HCT116 (cell line): ENCODE data around the gene FBXL5. TPM values are rescaled to one million over a fixed set of nuclear protein-coding genes. Genes with fewer than 3 reads are reported as not detected.

Experiments used
- ATAC-seq: fragments of 200-7000 bp; cut with Tn5 transposase; 2 replicates; pipeline ENCODE4 v1.9.1; 2020; ENCODE audit warnings: mild to moderate bottlenecking, moderate library complexity
- BruUV-seq: library from RNA; stranded (reverse); fragments of 400-500 nt; replicated peaks from 2 replicates; lab custom pipeline; 2021; lab: Mats Ljungman, UMichigan
- CTCF ChIA-PET: fragments of 300-600 bp; sonication (Branson Sonifier 250); formaldehyde crosslinking; loops from one replicate; lab custom pipeline; 2021; ENCODE audit warnings: antibody characterized with exemption; lab: Charles Lee
- POLR2A ChIA-PET: fragments of 300-600, 350-600 bp; sonication (Branson Sonifier 250); formaldehyde crosslinking; loops from one replicate; lab custom pipeline; 2021; ENCODE audit warnings: antibody characterized with exemption; lab: Charles Lee
- RAD21 ChIA-PET, 2 experiments: fragments of 300-600 bp; sonication (Branson Sonifier 250); formaldehyde crosslinking; loops; one replicate each; lab custom pipeline; 2023; ENCODE audit warnings: low total read pairs in 2 of 2; ENCODE audit not compliant: uncharacterized antibody in 2 of 2, unreplicated experiment in 2 of 2, low non-redundant PET in 1 of 2; lab: Charles Lee
- DNase-seq: peaks from one replicate; pipeline ENCODE4 v3.0.0-alpha.2; 2010; ENCODE audit warnings: low read depth, low spot score
- H2AFZ ChIP-seq: fragments of 200-600 bp; shearing (Covaris generic), sonication (generic); 2 replicates; pipeline ENCODE4 v1.6.1; 2017; ENCODE audit warnings: low read depth, mixed run types, mixed read lengths, antibody characterized with exemption, low read length; ENCODE audit not compliant: poor library complexity, severe bottlenecking
- H3K27ac ChIP-seq: 2 replicates; pipeline ENCODE4 v1.5.1; 2012; ENCODE audit warnings: low read depth, low read length
- H3K27me3 ChIP-seq: fragments of 200-600 bp; sonication (generic); 2 replicates; pipeline ENCODE4 v1.6.1; 2016; ENCODE audit warnings: mixed run types, low read length, mixed read lengths; ENCODE audit not compliant: insufficient read depth
- H3K36me3 ChIP-seq, 2 experiments: fragments of 200-500 bp in 1 of 2; fragments of 200-600 bp in 1 of 2; sonication (Bioruptor generic) in 1 of 2; sonication (generic) in 1 of 2; 2 replicates each; pipeline versions ENCODE4 v1.5.1 to v1.6.1; 2014 to 2016; ENCODE audit warnings: low read length in 2 of 2, inconsistent platforms in 1 of 2, mixed read lengths in 1 of 2, mixed run types in 1 of 2; ENCODE audit not compliant: insufficient read depth in 2 of 2, control insufficient read depth in 1 of 2
- H3K4me1 ChIP-seq, 2 experiments: fragments of 200-600 bp in 1 of 2; sonication (generic) in 1 of 2; 2 replicates each; pipeline versions ENCODE4 v1.5.1 to v1.6.1; 2012 to 2017; ENCODE audit warnings: low read length in 2 of 2, inconsistent platforms in 1 of 2, mild to moderate bottlenecking in 1 of 2, mixed read lengths in 1 of 2, mixed run types in 1 of 2, moderate library complexity in 1 of 2; ENCODE audit not compliant: insufficient read depth in 2 of 2, control insufficient read depth in 1 of 2
- H3K4me2 ChIP-seq: fragments of 200-600 bp; sonication (generic); 2 replicates; pipeline ENCODE4 v1.6.1; 2017; ENCODE audit warnings: mixed run types, low read length, mixed read lengths
- H3K4me3 ChIP-seq, 2 experiments: fragments of 200-600 bp in 1 of 2; sonication (generic) in 1 of 2; replicated peaks in 1 of 2; 2 replicates each; pipeline ENCODE4 v1.5.1; 2011 to 2016; ENCODE audit warnings: low read length in 2 of 2, control low read depth in 1 of 2, low read depth in 1 of 2, mild to moderate bottlenecking in 1 of 2, mixed read lengths in 1 of 2, mixed run types in 1 of 2
- H3K79me2 ChIP-seq: fragments of 200-600 bp; sonication (generic); 2 replicates; pipeline ENCODE4 v1.6.1; 2017; ENCODE audit warnings: mild to moderate bottlenecking, mixed run types, low read length, moderate library complexity, mixed read lengths; ENCODE audit not compliant: insufficient read depth
- H3K9ac ChIP-seq: fragments of 200-600 bp; sonication (generic); 2 replicates; pipeline ENCODE4 v1.6.1; 2016; ENCODE audit warnings: low read length, mixed read lengths
- H3K9me2 ChIP-seq: fragments of 200-600 bp; sonication (generic), shearing (Covaris generic); 2 replicates; pipeline ENCODE4 v1.6.1; 2017; ENCODE audit warnings: mixed run types, mild to moderate bottlenecking, moderate library complexity; ENCODE audit not compliant: insufficient read depth
- H3K9me3 ChIP-seq, 2 experiments: fragments of 200-500 bp in 1 of 2; fragments of 200-600 bp in 1 of 2; sonication (Bioruptor generic) in 1 of 2; sonication (generic) in 1 of 2; 2 replicates each; pipeline ENCODE4 v1.6.1; 2014 to 2017; ENCODE audit warnings: low read length in 2 of 2, mixed read lengths in 2 of 2, inconsistent platforms in 1 of 2, low read depth in 1 of 2, mild to moderate bottlenecking in 1 of 2, mixed run types in 1 of 2, moderate library complexity in 1 of 2; ENCODE audit not compliant: control insufficient read depth in 1 of 2, insufficient read depth in 1 of 2
- H4K20me1 ChIP-seq: fragments of 200-600 bp; sonication (generic), shearing (Covaris generic); 2 replicates; pipeline ENCODE4 v1.6.1; 2017; ENCODE audit warnings: mixed run types, mild to moderate bottlenecking, moderate library complexity; ENCODE audit not compliant: insufficient read depth
- ATF3 ChIP-seq: IDR thresholded peaks from 2 replicates; pipeline ENCODE4 v1.6.1; 2012
- CBX3 ChIP-seq: IDR thresholded peaks from 2 replicates; pipeline ENCODE4 v1.6.1; 2012; ENCODE audit warnings: low read depth
- CEBPB ChIP-seq: IDR thresholded peaks from 2 replicates; pipeline ENCODE4 v1.6.1; 2012; ENCODE audit warnings: low read depth
- CTCF ChIP-seq, 3 experiments: fragments of 200-600 bp in 1 of 3; sonication (generic) in 1 of 3; IDR thresholded peaks in 2 of 3; conservative IDR thresholded peaks in 1 of 3; 2 replicates each; pipeline ENCODE4 v1.5.1; 2012 to 2017; ENCODE audit warnings: low read depth in 2 of 3, low read length in 2 of 3, antibody characterized with exemption in 1 of 3, borderline replicate concordance in 1 of 3, control low read depth in 1 of 3, mild to moderate bottlenecking in 1 of 3, mixed read lengths in 1 of 3, mixed run types in 1 of 3, moderate library complexity in 1 of 3; ENCODE audit not compliant: insufficient read depth in 1 of 3
- EGR1 ChIP-seq: IDR thresholded peaks from 2 replicates; pipeline ENCODE4 v1.6.1; 2012; ENCODE audit warnings: low read depth
- ELF1 ChIP-seq: IDR thresholded peaks from 2 replicates; pipeline ENCODE4 v1.6.1; 2012; ENCODE audit warnings: low read depth, borderline replicate concordance
- EZH2phosphoT487 ChIP-seq: fragments of 200-600 bp; IDR thresholded peaks from 2 replicates; pipeline ENCODE4 v1.6.1; 2018; ENCODE audit warnings: antibody characterized with exemption, borderline replicate concordance
- FOSL1 ChIP-seq: IDR thresholded peaks from 2 replicates; pipeline ENCODE4 v1.6.1; 2012; ENCODE audit warnings: low read depth
- JUND ChIP-seq: IDR thresholded peaks from 2 replicates; pipeline ENCODE4 v1.6.1; 2012
- MAX ChIP-seq: IDR thresholded peaks from 2 replicates; pipeline ENCODE4 v1.6.1; 2012
- POLR2A ChIP-seq: IDR thresholded peaks from 2 replicates; pipeline ENCODE4 v1.7.0; 2011; ENCODE audit warnings: borderline replicate concordance; ENCODE audit not compliant: insufficient read depth, insufficient read length; ENCODE audit errors: extremely low read depth
- POLR2AphosphoS5 ChIP-seq: IDR thresholded peaks from 2 replicates; pipeline ENCODE4 v1.6.1; 2011; ENCODE audit warnings: mild to moderate bottlenecking, low read depth, low read length, moderate library complexity
- RAD21 ChIP-seq: IDR thresholded peaks from 2 replicates; pipeline ENCODE4 v1.6.1; 2012; ENCODE audit warnings: low read depth, mild to moderate bottlenecking
- REST ChIP-seq: IDR thresholded peaks from 2 replicates; pipeline ENCODE4 v1.6.1; 2012; ENCODE audit warnings: low read depth
- SIN3A ChIP-seq: IDR thresholded peaks from 2 replicates; pipeline ENCODE4 v1.6.1; 2012; ENCODE audit warnings: low read depth
- SRF ChIP-seq: IDR thresholded peaks from 2 replicates; pipeline ENCODE4 v1.6.1; 2012; ENCODE audit warnings: low read depth
- TCF7L2 ChIP-seq: IDR thresholded peaks from 2 replicates; pipeline ENCODE4 v1.7.0; 2011; ENCODE audit warnings: borderline replicate concordance, inconsistent platforms; ENCODE audit not compliant: insufficient read depth, insufficient read length; ENCODE audit errors: extremely low read depth
- ZBTB33 ChIP-seq: IDR thresholded peaks from 2 replicates; pipeline ENCODE4 v1.6.1; 2011; ENCODE audit warnings: mild to moderate bottlenecking, low read length, moderate library complexity; ENCODE audit not compliant: insufficient replicate concordance; ENCODE audit errors: extremely low read depth
- ZFX ChIP-seq: fragments of 450-650 bp; IDR thresholded peaks from 2 replicates; pipeline ENCODE4 v1.6.1; 2017
- ZNF274 ChIP-seq: fragments of 200-500 bp; sonication (Bioruptor generic); IDR thresholded peaks from 2 replicates; pipeline ENCODE4 v1.6.1; 2014; ENCODE audit warnings: mild to moderate bottlenecking, low read depth, low read length, inconsistent platforms
- intact Hi-C: fragments of 100-400 bp; cut with micrococcal nuclease; formaldehyde crosslinking; loops from 2 replicates; pipeline ENCODE4 v1.10.0; 2022
- total RNA-seq: library from RNA; stranded (reverse); gene quantifications from one replicate; pipeline ENCODE4 v1.2.1, GENCODE V29; 2021; ENCODE audit not compliant: unreplicated experiment

The FBXL5 gene
- total RNA-seq, 1 experiment from 2014 or later = 20.6 TPM

- CTCF ChIA-PET = interaction anchor here (0.7 to 0.9 kb wide), 2 partner anchors 196 to 478 kb away, joined by 3 to 4 read pairs; no protein-coding TSS in a partner anchor
- Histone ChIP-seq H3K4me3 (no peak overlapping the region), H3K79me2 (peaks cover 99% of the 10 kb centered on the region), H3K4me2 (no peak overlapping the region), H4K20me1 (no peaks in the 10 kb centered on the region), H3K27me3 (no peaks in the 10 kb centered on the region), H3K27ac (no peak overlapping the region), H3K4me1 (peaks cover 22 to 49% of the 10 kb centered on the region in 2 experiments), H2AFZ (no peak overlapping the region), H3K36me3 (no peaks in the 10 kb centered on the region), H3K9ac (no peak overlapping the region), H3K9me3 (no peaks in the 10 kb centered on the region), H3K9me2 (no peaks in the 10 kb centered on the region)
- intact Hi-C loops = no loop called here
- RAD21 ChIA-PET = no interaction called here
- POLR2A ChIA-PET = interaction anchor here (0.9 to 1.3 kb wide), 3 partner anchors 10 to 18 kb away, joined by 3 to 6 read pairs (median 3); no protein-coding TSS in a partner anchor
- ATAC-seq = no peak
- BruUV-seq = no TSS peak
- DNase-seq = no peak
- TF ChIP-seq RAD21 (no peak), CEBPB (no peak), TCF7L2 (no peak), POLR2AphosphoS5 (no peak), CBX3 (no peak), CTCF (IDR thresholded peaks at IDR 0.05 in 2 of 3, conservative IDR thresholded peaks at IDR 0.05 in 1 of 3; ENCODE audit: borderline replicate concordance in 1 of 3, insufficient read depth in 1 of 3, low read depth in 2 of 3, low read length in 2 of 3) (no peak), SIN3A (no peak), EGR1 (no peak), FOSL1 (no peak), POLR2A (no peak), ELF1 (no peak), ZNF274 (no peak), JUND (no peak), ATF3 (no peak), SRF (no peak), MAX (no peak), EZH2phosphoT487 (no peak), REST (no peak), ZBTB33 (no peak), ZFX (no peak)
Observed at GRCh38 chr4:15675356-15675755, 20.2 kb upstream of the FBXL5 start.
